Activated T-helper 1 cell treated with anti-CD3 and anti-CD28 coated beads, Interleukin-12 subunit alpha, Interleukin-12 subunit beta, Interleukin-2, Interleukin-4 antibody, amounts not matched to agents 30 ng/mL and 10 ng/mL and 1 ng/mL, durations not matched to agents 14 hours and 24 hours and 36 hours (primary cell): ENCODE results near the gene SPTSSB. TPM values are rescaled to one million over a fixed set of nuclear protein-coding genes. Genes with fewer than 3 reads are reported as not detected.

Source experiments
- DNase-seq: peaks from one replicate; pipeline ENCODE4 v3.0.0; 2021; ENCODE audit warnings: low spot score
- H3K27ac Mint-ChIP-seq: one replicate; pipeline ENCODE4 v1.8.0; 2021; ENCODE audit warnings: mild to moderate bottlenecking, mixed read lengths
- H3K27me3 Mint-ChIP-seq: one replicate; pipeline ENCODE4 v1.8.0; 2022; ENCODE audit warnings: mild to moderate bottlenecking, moderate library complexity, mixed read lengths; ENCODE audit not compliant: insufficient read depth
- H3K36me3 Mint-ChIP-seq: one replicate; pipeline ENCODE4 v1.8.0; 2021; ENCODE audit warnings: low read depth, mixed read lengths
- H3K4me1 Mint-ChIP-seq: one replicate; pipeline ENCODE4 v1.8.0; 2021; ENCODE audit warnings: low read depth, mixed read lengths
- H3K4me3 Mint-ChIP-seq: one replicate; pipeline ENCODE4 v1.8.0; 2021; ENCODE audit warnings: mild to moderate bottlenecking, moderate library complexity, mixed read lengths
- H3K9me3 Mint-ChIP-seq: one replicate; pipeline ENCODE4 v1.8.0; 2021; ENCODE audit warnings: mixed read lengths
- intact Hi-C: fragments of 100-400 bp; cut with micrococcal nuclease; formaldehyde crosslinking; loops from one replicate; pipeline ENCODE4 v1.15.1; 2024
- total RNA-seq: library from RNA; stranded (reverse); gene quantifications from 2 replicates; pipeline ENCODE4 v1.2.3, GENCODE V29; 2022

SPTSSB gene, protein sequence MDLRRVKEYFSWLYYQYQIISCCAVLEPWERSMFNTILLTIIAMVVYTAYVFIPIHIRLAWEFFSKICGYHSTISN
- not detected in 2 replicates for total RNA-seq

DNA sequence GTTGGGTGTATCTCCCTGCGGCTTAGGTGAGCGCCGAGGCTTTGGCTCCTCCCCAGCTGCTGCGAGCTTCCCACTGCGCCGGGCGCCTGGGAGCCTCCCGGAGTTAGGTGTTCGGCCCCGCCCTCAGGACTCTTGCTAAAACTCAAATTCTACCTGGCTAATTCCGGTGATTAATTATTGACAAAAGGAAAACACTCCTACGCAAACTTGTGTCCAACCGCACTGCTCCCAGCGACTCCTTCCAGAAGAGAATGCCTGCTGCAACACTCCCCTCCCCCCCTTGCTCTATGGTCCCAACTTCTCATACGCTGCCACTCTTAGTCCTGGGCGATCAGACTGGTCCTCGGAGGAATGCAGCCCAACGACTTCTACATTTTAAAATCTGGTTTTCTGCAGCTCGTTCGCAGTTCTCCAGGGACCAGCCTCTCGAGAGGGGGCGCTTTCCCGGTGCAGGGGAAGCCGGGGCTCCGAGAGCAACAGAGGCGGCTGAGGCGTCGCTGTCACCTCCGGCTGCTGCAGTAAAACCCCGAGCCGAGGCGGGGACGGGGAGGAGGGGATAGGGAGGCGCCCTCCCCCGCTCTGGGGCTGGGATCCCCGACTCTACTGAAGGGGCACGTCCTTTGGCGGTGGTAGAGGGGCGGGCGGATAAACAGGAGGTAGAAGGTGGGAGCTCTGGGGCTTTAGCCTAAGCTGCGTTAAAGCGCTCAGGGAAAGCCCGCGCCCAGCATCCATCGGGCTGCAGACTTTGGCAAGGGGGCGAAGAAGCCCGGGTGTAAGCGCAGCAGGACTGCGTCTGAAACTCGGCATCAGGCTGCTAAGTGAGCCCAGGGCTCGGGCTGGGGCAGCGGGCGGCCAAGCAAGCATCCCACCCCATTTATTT, at the start of gene SPTSSB:
TSS of gene SPTSSB (minus strand) at position 77 of the 880 bp plus-strand sequence. CDS start 25,194 bp downstream, outside the sequence.
- Mint-ChIP-seq H3K4me3 (peak within 1 kb of the TSS; percentile 55), H3K27ac (no peak within 1 kb of the TSS), H3K36me3 (no peaks in the 10 kb centered on the region), H3K27me3 (peaks cover 73% of the 10 kb centered on the region), H3K9me3 (no peaks in the 10 kb centered on the region), H3K4me1 (peaks cover 22% of the 10 kb centered on the region)
- intact Hi-C loops: no loop called here
- no peak for DNase-seq

DNA sequence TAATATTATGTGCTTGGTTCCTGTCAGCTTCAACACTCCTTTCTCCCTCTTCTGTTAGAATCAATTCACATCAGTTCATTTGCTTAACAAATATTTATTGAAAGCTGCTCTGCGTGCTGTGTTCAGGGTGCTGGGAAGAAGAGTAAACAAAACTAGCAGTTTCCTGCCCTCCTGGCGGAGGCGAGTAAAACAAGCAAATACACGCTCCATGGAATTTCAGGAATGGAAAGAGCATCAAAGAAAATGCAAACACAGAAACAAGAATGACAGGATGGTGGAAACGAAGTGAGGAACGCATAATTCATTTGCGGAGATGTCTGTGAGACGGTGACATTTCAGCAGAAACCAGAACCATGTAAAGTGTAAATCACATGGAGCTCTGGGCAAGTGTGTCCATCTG, 49.4 kb upstream of the SPTSSB start:
- no peaks in the 10 kb centered on the region for H3K36me3 Mint-ChIP-seq
- no peak for DNase-seq
- intact Hi-C loops: loop anchor here (5.0 kb wide), 2 partner anchors 478 to 713 kb away; no protein-coding TSS in a partner anchor
- H3K27ac Mint-ChIP-seq: no peak overlapping the region
- peaks cover 11% of the 10 kb centered on the region for H3K27me3 Mint-ChIP-seq
- H3K4me1 Mint-ChIP-seq: no peaks in the 10 kb centered on the region
- no peak overlapping the region for H3K4me3 Mint-ChIP-seq
- H3K9me3 Mint-ChIP-seq: no peaks in the 10 kb centered on the region

DNA sequence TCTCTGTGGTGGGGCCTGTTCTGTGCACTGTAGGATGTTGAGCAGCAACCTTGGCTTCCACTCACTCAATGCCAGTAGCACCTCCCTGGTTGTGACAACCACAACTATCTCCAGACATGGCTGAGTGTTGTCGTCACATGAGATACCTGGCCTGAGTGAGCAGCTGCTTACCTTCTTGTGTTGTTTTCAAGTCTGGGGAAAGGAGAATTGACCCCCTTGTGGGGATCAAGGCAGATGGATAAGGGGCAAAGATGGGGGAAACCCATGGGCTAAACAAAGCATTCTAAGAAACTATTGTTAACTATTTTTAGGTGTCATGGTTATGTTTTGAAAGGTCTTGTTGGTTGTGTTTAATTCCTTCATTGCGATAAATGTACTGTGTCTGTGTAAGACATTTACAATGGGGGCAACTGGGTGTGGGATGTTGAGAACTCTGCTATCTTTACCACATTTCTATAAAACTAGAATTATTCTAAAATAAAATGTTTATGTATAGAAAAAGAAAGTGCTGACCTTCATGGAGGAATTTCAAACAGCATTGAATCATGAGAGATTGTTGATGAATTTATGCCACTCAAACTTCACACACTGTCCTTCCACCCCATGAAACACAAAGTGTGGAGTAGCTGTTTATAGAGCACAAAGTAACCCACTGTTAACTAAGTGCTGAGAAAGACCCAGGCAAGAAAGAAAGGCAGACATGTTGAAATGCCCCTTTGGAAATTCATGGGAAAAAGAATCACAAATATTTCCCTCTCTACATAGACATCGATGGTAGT, 48.4 kb upstream of the SPTSSB start:
- H3K36me3 Mint-ChIP-seq: no peaks in the 10 kb centered on the region
- H3K27me3 Mint-ChIP-seq: peaks cover 11% of the 10 kb centered on the region
- DNase-seq: no peak
- no peak overlapping the region for H3K4me3 Mint-ChIP-seq
- H3K4me1 Mint-ChIP-seq: no peaks in the 10 kb centered on the region
- intact Hi-C loops: loop anchor here (5.0 kb wide), 2 partner anchors 477 to 712 kb away; no protein-coding TSS in a partner anchor
- H3K9me3 Mint-ChIP-seq: no peaks in the 10 kb centered on the region
- H3K27ac Mint-ChIP-seq: no peak overlapping the region

DNA sequence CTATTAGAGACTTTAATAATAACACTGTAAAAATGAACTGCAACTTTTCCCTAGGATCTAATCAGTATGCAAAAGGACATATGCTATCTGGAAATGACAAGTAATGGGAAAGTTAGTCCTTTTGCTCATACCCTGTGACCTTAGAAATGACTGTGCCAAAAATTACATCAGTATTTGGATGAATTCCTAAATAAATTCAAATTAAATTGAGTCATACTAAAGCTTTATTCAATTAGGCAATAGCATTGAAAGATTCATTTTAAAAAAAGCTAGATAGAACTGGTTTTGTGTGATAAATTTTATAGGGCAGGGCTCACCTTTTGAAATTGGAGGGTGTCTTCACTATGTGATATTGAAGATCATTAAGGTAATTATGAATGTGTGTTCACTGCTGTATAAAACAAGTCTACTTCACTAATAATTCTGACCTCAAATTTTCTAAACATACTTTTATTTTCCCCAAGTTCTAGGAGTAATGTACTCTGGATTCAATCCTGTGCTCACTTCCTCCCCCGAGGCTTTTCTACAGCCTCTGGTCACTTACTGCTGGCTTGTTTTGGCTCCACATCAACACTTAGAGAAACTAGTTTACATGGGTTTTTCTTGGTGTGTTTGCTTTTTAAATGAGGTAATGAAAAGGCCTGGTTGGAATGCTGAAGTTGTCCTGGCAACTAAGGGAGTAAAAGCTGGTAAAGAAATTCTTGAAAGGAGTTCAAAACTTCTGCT, 44.4 kb upstream of the SPTSSB start:
- Mint-ChIP-seq H3K4me1 (no peaks in the 10 kb centered on the region), H3K4me3 (no peak overlapping the region), H3K27ac (no peak overlapping the region), H3K27me3 (peaks cover 12% of the 10 kb centered on the region), H3K36me3 (no peaks in the 10 kb centered on the region), H3K9me3 (no peaks in the 10 kb centered on the region)
- intact Hi-C loops: no loop called here
- DNase-seq: no peak

DNA sequence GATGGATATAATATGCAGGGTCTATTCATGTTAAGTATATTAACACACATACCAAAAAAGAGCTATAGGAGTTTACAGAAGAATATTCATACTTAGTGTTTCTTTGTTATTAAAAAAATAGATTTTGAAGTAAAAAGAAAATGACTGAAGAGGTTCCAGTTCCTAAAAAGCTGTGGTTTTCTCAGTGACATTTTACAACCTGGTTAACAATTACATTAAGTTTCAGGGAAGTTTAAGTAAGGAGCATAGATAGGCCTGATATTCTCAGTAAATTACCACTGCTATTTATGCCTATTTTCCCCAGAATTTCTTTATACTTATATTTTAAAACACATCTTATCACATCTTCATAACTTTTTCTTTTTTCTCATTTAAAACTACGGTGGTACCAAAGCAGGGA, 43.6 kb upstream of the SPTSSB start:
- intact Hi-C loops: no loop called here
- Mint-ChIP-seq H3K36me3 (no peaks in the 10 kb centered on the region), H3K4me1 (no peaks in the 10 kb centered on the region), H3K27me3 (peaks cover 11% of the 10 kb centered on the region), H3K27ac (no peak overlapping the region), H3K9me3 (no peaks in the 10 kb centered on the region), H3K4me3 (no peak overlapping the region)
- DNase-seq: no peak

DNA sequence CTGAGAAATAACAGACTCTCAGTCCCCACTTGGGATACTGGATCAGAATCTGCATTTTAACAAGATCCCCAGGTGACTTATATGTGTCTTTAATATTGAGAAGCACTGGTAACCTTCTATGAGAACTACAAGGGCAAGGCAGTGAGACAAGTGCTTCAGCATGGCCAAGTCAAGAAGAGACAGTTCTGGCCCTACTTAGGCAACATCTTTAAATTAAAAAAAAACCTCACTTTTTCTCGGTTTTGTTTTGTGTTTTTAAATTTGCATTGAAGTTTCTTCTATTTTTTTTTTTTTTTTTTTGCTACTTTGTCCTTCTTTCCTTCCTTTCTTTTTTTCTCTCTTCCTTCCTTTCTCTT, 42.5 kb upstream of the SPTSSB start:
- Mint-ChIP-seq H3K4me1 (no peaks in the 10 kb centered on the region), H3K9me3 (no peaks in the 10 kb centered on the region), H3K4me3 (no peak overlapping the region), H3K27ac (no peak overlapping the region), H3K36me3 (no peaks in the 10 kb centered on the region), H3K27me3 (peaks cover 16% of the 10 kb centered on the region)
- intact Hi-C loops: no loop called here
- DNase-seq: no peak

DNA sequence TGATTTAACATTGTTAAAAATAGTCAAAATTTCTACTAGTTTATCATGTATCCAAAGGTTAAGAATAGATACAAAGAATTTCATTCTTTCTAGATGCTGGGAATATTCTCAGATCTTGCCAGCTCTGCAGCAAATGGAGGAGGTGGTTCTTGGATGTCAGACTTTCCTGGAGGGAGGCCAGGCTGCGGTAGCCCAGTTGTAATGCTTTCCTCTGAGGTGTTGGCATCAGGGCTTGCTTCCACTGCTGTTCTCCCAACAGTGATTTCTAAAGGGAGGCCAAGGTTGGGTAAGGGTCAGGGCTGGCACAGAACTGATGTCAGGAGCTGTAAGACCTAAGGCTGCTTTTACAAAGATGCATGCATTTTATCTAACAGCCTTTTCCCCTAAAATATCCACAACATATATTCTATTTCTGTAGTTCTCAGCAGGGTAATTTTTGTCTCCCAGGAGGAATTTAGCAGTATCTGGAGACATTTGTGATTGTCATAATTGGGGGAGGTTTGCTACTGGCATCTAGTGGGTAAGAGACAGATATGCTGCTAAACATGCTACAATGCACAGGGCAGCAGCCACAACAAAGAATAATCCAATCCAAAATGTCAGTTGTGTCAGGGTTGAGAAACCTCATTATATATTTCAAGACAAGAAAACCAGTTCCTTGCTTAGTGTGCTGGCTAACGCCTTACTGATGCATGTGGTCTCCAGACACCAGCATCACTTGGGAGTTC, 42.0 kb upstream of the SPTSSB start:
- DNase-seq: no peak
- intact Hi-C loops: no loop called here
- Mint-ChIP-seq H3K4me3 (no peak overlapping the region), H3K27ac (no peak overlapping the region), H3K36me3 (no peaks in the 10 kb centered on the region), H3K27me3 (peaks cover 16% of the 10 kb centered on the region), H3K9me3 (no peaks in the 10 kb centered on the region), H3K4me1 (no peaks in the 10 kb centered on the region)

DNA sequence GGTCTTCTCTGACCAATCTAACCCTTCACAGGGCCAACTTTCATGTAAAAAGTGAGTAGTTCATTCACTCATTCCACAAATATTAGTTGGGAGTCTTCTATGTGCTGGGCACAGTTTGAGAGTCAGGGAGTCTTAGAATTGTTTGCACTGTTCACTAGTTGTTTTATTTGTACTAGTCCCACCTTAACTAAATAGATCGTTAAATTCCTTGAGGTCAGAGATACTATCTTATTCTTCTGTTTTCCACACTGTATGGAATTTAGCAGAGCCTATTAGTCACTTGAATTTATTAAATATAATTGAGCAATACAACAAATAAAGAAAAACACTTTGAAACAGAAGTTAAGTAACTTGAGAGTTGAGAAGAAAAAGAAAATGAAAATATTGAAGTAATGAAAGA, 40.8 kb upstream of the SPTSSB start:
- Mint-ChIP-seq H3K36me3 (no peaks in the 10 kb centered on the region), H3K4me1 (no peaks in the 10 kb centered on the region), H3K4me3 (no peak overlapping the region), H3K9me3 (no peaks in the 10 kb centered on the region), H3K27me3 (peaks cover 21% of the 10 kb centered on the region), H3K27ac (no peak overlapping the region)
- intact Hi-C loops: no loop called here
- no peak for DNase-seq

DNA sequence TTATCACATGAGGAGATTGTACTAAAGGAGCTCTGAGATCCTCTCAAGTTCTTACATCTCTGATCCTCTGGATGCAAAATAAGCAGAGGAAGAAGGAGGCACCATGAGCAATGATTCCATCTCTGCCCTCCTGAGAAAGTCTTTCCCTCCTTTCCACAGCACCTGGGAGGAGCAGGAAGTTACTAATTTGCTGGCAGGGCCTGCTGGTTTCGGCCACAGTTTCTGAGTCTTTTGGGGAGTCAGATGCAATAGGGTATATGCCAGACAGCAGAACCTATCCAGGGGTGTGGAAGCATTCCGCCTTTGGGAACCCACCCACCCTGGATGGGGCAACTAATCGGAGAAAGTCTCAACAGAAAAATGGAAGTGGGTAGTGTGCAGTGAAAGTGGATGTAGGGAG, 38.5 kb upstream of the SPTSSB start:
- no peak overlapping the region for H3K27ac Mint-ChIP-seq
- DNase-seq: no peak
- peaks cover 27% of the 10 kb centered on the region for H3K27me3 Mint-ChIP-seq
- no peaks in the 10 kb centered on the region for H3K36me3 Mint-ChIP-seq
- intact Hi-C loops: loop anchor here (1.0 kb wide), 1 partner anchor 136 kb away; no protein-coding TSS in a partner anchor
- H3K4me3 Mint-ChIP-seq: no peak overlapping the region
- no peaks in the 10 kb centered on the region for H3K9me3 Mint-ChIP-seq
- no peaks in the 10 kb centered on the region for H3K4me1 Mint-ChIP-seq

DNA sequence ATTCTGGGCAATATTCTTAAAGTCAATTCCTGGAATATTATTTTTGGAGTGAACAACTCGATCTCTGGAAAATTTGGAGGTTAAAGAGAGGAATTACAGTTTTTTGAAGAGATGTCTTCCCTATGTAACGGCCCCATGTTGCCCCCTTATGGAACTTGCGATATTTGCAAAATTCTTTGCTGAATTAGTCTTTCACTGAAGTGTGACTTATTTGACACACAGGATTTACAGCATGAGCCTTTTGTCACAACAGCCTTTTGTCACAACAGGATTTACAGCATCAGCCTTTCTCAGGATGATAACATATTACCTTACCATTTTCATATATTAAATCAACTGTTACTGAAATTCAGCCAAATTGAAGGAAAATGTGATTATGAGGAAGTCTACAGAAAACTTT, 37.8 kb upstream of the SPTSSB start:
- Mint-ChIP-seq H3K27me3 (peaks cover 32% of the 10 kb centered on the region), H3K9me3 (no peaks in the 10 kb centered on the region), H3K4me3 (no peak overlapping the region), H3K36me3 (no peaks in the 10 kb centered on the region), H3K4me1 (no peaks in the 10 kb centered on the region), H3K27ac (no peak overlapping the region)
- intact Hi-C loops: loop anchor here (1.0 kb wide), 1 partner anchor 135 kb away; no protein-coding TSS in a partner anchor
- DNase-seq: no peak

DNA sequence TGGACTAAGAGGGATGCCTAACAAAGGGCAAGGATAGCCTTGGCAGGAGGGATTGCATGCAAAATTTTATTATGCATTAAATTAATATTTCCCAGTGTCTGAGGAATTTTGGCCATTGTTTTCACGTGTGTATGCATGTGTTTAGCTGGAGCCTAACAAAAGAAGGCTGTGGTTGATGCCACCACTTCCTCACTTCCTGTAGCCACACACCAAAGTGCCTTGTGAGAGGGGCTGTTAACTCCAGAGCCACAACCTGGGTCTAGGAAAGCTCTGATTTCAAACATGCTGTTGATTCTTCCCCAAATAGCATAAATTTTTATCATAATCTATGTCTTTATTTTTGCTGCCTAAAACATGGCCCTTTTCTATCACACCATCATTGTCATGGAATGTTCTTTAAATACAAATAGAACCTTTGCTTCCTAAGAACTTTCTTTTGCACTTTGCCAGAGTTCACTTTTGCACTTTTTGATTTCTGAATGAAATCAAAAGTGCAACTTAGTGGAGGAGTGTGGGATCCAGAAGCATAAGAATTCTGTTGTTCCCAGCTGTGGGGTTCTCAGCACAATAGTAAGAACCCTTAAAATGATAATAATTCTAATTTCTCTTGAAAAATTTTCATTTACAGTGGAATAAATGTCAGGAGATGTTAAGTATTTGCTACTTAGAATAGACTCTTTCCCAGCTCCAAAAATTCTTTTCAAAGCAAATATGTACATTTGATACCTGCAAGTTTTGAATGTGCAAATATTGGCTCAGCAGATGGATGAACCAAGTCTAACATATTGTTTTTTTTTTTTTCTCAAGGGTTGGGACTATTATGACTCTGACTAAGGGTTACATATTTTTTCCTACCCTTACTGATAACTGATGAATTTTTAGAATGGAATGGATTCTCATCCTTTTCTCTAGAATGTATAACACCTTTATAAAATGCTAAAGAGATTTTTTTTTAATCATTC, 35.6 kb upstream of the SPTSSB start:
- Mint-ChIP-seq H3K27me3 (peaks cover 40% of the 10 kb centered on the region), H3K4me3 (no peak overlapping the region), H3K36me3 (no peaks in the 10 kb centered on the region), H3K27ac (no peak overlapping the region), H3K4me1 (no peaks in the 10 kb centered on the region), H3K9me3 (no peaks in the 10 kb centered on the region)
- DNase-seq: no peak
- intact Hi-C loops: no loop called here
